GM18873 (cell line): Measurements from ENCODE around the gene MTCL1.

Experiments used
- ATAC-seq: cut with Tn5 transposase; IDR thresholded peaks from one replicate; pipeline ENCODE4 v1.9.1; 2021; ENCODE audit warnings: mild to moderate bottlenecking, moderate library complexity, moderate number of reproducible peaks; ENCODE audit not compliant: unreplicated experiment, low FRiP score

Gene MTCL1

DNA sequence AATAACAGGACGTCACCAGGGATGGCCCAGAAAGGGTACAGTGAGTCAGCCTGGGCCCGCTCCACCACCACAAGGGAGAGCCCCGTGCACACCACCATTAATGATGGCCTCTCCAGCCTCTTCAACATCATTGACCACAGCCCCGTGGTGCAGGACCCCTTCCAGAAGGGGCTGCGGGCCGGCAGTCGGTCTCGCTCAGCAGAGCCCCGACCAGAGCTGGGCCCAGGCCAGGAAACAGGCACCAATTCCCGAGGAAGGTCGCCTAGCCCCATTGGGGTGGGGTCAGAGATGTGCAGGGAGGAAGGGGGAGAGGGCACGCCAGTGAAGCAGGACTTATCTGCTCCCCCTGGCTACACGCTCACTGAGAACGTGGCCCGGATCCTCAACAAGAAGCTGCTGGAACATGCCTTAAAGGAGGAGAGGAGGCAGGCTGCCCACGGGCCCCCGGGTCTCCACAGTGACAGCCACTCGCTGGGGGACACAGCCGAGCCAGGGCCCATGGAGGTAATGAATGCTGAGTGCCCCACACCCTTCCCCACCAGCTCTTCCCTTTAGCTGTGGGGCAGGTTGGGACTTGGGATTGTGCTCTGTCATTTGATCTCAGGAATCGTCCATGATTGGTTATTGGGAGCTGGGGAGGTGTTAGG, 120.5 kb downstream of the MTCL1 start:
- ATAC-seq: no peak

GRCh38 chr18:8826514-8826913, 121.2 kb downstream of the MTCL1 start:
- ATAC-seq: no peak

GRCh38 chr18:8826971-8827370, 121.6 kb downstream of the MTCL1 start:
- ATAC-seq: no peak

DNA sequence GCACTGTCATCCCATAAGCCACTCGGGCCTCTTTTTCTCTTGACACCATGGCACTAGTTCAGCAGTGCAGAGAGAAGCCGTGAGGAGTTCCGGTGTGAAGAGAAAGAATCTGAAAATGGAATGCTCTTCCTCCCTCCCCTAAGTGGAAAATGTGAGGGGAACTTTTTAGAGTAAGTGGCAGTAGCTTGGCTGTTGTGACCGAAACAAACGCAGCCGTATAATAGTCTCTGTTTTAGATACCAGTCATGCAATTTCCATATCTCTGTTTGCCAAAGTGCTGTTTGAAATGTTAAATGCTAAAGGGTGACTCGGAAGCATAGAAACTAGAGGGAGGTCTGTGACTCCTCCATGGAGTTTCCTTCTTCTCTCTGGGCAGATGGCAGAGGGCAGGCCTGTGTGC, 122.9 kb downstream of the MTCL1 start:
- ATAC-seq: no peak

- ATAC-seq: no peak
These were observed 123.4 kb downstream of the MTCL1 start for GRCh38 chr18:8828798-8829197.

DNA sequence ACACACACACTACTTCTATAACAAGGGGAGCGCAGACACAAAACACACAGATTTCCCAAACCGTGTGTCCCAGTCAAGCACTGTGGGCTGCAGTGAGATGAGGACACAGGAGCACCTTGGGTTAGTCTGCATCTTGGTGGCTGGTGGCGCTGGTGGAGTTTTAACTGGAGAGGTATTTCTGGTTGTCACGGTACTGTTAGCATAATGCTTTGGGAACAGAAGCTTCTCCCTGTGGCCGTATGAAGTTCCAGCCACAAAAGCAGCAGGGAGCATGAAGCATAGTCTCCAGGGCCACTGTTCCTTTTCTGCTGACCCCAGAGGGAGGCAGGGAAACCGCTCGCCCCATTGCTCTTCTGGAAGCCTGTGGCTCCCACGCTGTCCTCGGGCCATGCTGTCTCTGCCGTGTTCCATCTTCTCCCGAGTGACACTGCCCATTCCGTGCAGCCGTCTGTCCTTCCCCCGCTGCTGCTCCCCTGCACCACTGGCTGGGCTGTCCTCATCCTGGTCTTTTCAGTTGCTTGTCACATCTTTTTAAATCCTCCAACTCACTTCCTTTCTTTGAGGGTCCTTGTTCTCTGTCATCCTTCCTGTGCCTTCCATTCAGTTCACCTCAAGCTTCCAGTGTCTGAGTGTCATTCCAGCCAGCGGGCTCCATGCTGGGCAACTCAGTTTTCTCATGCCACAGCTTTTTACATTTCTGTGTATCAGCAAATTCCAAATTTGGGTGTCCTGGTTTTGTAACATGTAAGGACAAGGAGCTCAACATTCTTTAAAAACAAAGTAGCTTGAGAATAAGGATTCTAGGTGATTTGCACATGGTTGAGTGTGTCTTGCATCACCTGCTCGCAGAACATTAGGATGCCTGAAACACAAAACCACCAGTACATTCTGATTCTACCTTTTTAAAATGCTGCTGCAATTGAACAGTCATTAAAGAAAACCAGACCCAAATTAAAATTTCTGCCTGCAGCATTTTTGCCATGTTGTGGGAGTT, 125.0 kb downstream of the MTCL1 start:
- ATAC-seq: no peak

- ATAC-seq: no peak
These were observed 125.8 kb downstream of the MTCL1 start for GRCh38 chr18:8831112-8831511.

- no peak for ATAC-seq
These were observed 126.2 kb downstream of the MTCL1 start for GRCh38 chr18:8831531-8831930.

DNA sequence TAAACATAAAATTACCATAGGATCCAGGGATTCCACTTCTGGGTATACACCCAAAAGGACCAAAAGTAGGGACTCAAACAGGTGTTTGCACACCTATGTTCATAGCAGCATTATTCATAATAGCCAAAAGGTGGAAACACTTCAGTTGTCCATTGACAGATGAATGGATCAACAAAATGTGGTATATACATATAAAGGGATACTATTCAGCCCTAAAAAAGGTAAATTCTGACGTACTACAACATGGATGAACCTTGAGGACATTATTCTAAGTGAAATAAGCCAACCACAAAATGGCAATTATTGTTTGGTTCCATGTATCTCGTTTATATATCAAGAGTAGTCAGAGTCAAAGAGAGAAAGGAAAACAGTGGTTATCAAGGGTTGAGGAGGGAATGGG, 128.1 kb downstream of the MTCL1 start:
- no peak for ATAC-seq

GRCh38 chr18:8834881-8835280, 129.5 kb downstream of the MTCL1 start:
- ATAC-seq: no peak

- no peak for ATAC-seq
These were observed 130.2 kb downstream of the MTCL1 start for GRCh38 chr18:8835521-8835953.

DNA sequence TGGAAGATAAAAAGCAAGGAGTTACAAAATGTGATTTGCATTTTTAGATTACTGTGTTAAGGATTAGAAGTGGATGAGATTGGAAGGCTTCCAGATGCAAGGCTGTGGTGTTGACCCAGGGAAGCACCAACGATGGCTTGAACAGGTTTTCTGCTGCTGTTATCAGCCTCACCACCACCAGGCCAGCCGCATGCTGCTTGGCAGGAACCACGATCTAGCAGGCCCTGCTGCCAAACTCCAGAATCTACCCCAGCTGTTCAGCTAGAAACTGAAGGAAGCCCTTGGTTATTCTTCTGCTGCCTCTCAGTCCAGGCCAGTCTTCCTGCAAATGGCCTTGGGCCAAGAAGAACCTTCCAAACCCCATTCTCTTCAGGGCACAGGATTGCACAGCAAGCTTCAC, 133.9 kb downstream of the MTCL1 start:
- ATAC-seq: no peak

DNA sequence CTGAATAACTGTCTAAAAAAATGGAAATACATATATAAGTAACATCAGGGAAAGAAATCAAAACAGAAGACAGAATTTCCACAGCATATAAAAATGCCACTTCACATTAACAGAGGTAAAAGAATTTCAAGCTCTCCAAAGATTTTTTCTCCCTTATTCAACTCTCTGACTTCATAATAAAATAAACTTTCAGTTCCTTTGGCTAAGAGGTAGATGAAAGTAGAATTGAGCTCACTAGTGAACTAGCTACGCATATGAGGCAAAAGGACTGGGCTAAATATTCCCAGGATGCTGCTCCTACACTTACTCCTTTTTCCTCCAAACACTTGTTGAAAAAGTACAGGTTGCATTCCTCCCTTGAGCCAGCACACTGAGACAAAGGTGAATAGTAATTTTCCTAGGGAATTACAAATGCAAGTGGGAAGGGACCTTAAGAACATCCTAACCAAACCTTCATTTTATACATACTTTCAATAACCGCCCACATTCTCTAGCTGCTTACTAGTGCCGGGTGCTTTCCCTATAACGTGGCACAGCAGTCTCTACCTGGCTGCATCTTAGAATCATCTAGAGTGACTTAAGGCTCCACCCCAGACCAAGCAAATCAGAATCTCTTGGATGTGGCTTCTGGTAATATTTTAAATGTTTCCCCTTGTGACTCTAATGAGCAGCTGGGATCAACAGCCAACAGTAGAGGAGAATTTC, 136.6 kb downstream of the MTCL1 start:
- no peak for ATAC-seq

DNA sequence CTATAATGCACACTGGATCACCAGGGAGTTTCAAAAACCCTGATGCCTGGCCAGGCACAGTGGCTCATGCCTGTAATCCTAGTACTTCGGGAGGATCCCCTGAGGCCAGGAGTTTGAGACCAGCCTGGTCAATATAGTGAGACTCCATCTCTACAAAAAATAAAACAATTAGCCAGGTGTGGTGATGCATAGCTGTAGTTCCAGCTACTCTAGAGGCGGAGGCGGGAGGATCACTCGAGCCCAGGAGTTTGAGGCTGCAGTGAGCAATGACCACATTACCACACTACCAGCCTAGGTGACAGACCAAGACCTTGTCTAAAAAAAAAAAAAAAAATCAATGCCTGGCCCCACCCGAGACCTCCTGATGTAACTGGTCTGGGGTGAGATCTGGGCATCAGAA, 137.2 kb downstream of the MTCL1 start:
- ATAC-seq: no peak

DNA sequence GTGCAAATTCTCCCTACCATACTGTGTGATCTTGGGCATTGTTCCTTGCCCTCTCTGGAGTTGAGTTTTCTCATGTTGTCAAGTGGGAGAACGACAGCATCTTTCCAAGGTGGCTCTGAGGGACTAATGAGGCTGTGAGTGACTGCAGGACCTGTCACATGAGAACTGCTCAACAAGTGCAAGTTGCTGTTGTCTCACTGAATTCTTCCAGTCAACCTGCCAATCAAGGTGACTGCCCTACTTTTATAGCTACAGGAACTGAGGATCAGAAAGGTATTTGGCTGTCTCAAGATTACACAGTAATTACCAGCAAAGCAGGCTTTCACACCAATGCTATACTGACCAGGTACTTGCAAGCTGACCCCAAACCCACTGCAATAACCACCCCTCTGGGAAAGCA, 137.6 kb downstream of the MTCL1 start:
- no peak for ATAC-seq

DNA sequence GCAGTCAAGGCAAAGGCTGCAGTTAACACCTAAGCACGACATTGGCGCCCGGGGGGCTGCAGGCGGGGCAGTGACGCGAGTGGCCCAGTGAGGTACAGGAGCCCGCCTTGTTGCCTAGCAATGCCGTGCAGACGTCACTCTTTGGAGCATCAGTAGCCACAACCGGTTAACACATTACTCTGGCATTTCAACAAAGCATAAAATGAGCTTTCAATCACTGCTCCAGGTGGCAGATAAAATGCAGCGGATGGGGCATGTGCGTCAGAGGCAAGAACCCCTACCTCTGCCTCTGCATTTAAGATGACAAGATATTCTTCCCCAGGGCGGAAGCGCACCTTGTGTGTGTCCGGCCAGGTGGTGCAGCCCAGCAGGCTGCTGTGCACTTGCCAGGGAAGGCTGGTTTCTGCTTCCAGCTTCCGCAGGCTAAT, 139.4 kb downstream of the MTCL1 start:
- no peak for ATAC-seq

GRCh38 chr18:8845506-8845905, 140.2 kb downstream of the MTCL1 start:
- ATAC-seq: no peak

GRCh38 chr18:8847066-8847755, 141.9 kb downstream of the MTCL1 start:
- ATAC-seq: no peak

DNA sequence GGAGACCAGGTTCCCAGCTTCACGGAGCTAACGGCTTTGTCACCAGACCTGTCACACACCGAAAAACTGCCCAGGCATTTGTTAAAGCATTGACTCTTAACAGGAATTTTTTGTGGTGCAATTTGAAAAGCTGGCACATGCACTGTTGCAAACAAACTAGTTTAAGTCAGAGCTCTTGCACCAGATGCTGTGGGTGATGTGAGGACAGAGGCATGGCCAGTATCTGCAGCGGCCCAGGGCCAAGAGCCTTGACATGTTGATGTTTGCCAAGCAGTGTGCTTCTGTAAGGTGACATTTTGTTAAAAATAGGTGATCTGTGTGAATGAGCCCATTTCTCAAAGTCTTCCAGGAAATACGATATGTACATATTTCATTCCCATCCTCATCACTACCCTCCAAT, 142.5 kb downstream of the MTCL1 start:
- ATAC-seq: no peak

DNA sequence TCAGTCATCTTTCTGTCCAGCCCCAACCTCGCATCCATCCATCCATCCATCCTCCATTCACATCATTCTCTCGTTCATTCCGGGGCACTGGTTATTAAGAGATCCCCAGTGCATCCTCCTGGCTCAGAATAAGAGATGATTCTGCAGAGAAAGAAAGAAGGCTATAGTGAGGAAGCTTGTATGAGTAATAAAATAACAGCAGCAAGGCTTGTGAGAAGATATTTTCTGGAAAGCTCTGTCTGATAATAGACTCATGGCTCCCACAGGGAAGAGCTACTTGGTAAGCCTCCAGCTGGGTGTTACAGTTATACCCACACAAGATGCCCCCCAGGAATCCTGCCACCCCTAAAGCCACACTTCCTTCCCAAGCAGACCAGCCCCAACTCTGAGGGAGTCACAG, 143.2 kb downstream of the MTCL1 start:
- ATAC-seq: no peak

- ATAC-seq: no peak
These were observed 144.3 kb downstream of the MTCL1 start for GRCh38 chr18:8849696-8850095.
